Occipital lobe (tissue), 2 donors: ENCODE data around the gene PCDHA7. TPM values are rescaled to one million over a fixed set of nuclear protein-coding genes. Genes with fewer than 3 reads are reported as not detected.
"Not testable (repeated sequence)": the region's sequence is repeated elsewhere in the genome, so short reads cannot be mapped to it uniquely, and the experiment has no call there.

Source experiments
- DNase-seq: peaks from one replicate; lab custom pipeline; 2025; lab: John Stamatoyannopoulos, UW
- total RNA-seq: library from RNA; depleted of rRNA; stranded (reverse); fragments of >200 nt; gene quantifications from one replicate; pipeline ENCODE4 v1.2.3, GENCODE V29; 2014

PCDHA7 gene
- total RNA-seq, 1 donor from 2014 or later, result 18.1 TPM

DNA sequence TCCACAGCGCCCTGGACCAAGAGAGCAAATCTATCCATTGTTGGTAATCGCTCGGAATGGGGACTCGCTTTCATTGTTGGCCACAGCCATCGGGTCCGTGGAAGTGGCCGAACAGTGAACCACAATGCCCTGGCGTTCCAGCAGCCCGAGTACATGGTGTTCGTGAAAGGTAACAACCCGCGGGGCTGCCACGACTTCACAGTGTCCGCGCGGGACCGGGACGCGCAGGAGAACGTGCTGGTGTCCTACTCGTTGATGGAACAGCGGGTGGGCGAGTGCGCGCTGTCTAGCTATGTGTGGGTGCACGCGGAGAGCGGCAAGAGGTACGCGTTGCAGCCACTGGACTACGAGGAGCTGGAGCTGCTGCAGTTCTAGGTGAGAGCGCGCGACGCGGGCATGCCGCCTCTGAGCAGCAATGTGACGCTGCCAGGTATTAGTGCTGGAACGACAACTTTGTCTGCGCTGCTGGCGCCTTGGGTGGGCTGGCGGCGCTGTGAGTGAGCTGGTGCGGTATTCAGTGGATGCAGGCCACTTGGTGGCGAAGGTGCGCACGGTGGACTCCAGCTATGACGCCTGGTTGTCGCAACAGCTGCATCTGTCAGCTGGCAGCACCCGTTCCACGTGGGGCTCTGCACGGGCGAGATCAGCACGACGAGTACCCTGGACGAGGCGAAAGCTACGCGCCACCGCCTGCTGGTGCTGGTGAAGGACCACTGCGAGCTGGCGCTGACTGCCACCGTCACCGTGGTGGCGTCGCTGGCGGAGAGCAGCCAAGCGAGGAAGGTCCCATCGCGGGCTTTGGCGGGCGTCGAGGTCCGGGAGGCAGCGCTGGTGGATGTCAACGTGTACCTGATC lies 28.6 kb downstream of the PCDHA7 start:
- DNase-seq, result no peak

DNA sequence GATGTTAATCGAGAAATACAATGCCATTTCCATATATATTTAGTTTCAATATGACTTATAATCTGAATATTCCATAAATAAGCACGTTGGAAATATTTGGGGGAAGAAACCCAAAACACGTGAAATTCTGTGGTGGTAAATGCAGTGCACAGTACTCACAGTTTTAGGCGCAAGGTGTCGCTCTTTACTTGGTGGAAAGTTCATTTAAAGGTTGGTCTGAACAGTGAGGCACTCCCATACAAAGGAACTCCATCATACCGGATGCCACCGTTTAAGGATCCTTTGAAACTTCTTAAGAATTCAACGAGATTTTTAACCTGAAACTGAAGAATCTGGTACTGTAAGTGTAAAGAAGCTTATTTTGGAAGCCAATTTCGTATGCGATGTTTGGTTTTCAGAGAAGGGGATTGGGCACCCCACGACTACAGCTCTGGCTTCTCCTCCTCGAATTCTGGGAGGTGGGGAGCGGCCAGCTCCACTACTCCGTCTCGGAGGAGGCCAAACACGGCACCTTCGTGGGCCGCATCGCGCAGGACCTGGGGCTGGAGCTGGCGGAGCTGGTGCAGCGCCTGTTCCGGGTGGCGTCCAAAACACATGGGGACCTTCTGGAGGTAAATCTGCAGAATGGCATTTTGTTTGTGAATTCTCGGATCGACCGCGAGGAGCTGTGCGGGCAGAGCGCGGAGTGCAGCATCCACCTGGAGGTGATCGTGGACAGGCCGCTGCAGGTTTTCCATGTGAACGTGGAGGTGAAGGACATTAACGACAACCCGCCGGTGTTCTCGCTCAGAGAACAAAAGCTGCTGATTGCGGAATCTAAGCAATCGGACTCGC lies 34.9 kb downstream of the PCDHA7 start, which contains the start of gene PCDHA11:
TSS of gene PCDHA11 (plus strand) at position 237 of the 834 bp plus-strand sequence. CDS start at position 384, 147 bp downstream.
- DNase-seq, result no peak

DNA sequence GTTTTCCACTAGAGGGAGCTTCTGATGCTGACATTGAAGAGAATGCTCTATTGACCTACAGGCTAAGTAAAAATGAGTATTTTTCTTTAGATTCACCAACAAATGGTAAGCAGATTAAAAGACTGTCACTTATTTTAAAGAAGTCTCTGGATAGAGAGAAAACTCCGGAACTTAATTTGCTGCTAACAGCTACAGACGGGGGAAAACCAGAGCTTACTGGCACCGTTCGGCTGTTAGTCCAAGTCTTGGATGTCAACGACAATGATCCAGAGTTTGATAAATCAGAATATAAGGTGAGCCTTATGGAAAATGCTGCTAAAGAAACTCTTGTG lies 35.5 kb downstream of the PCDHA7 start:
- no peak for DNase-seq

DNA sequence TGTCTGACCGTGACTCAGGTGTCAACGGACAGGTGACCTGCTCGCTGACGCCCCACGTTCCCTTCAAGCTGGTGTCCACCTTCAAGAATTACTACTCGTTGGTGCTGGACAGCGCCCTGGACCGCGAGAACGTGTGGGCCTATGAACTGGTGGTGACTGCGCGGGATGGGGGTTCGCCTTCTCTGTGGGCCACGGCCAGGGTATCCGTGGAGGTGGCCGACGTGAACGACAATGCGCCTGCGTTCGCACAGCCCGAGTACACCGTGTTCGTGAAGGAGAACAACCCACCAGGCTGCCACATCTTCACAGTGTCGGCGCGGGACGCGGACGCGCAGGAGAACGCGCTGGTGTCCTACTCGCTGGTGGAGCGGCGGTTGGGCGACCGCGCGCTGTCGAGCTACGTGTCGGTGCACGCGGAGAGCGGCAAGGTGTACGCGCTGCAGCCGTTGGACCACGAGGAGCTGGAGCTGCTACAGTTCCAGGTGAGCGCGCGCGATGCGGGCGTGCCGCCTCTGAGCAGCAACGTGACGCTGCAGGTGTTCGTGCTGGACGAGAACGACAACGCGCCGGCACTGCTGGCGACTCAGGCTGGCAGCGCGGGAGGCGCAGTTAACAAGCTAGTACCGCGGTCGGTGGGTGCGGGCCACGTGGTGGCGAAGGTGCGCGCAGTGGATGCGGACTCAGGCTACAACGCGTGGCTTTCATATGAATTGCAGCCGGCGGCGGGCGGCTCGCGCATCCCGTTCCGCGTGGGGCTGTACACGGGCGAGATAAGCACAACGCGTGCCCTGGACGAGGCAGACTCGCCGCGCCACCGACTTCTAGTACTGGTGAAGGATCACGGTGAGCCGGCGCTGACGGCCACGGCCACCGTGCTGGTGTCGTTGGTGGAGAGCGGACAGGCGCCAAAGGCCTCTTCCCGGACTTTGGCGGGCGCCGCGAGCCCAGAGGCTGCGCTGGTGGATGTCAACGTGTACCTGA lies 36.4 kb downstream of the PCDHA7 start:
- DNase-seq, result no peak

DNA sequence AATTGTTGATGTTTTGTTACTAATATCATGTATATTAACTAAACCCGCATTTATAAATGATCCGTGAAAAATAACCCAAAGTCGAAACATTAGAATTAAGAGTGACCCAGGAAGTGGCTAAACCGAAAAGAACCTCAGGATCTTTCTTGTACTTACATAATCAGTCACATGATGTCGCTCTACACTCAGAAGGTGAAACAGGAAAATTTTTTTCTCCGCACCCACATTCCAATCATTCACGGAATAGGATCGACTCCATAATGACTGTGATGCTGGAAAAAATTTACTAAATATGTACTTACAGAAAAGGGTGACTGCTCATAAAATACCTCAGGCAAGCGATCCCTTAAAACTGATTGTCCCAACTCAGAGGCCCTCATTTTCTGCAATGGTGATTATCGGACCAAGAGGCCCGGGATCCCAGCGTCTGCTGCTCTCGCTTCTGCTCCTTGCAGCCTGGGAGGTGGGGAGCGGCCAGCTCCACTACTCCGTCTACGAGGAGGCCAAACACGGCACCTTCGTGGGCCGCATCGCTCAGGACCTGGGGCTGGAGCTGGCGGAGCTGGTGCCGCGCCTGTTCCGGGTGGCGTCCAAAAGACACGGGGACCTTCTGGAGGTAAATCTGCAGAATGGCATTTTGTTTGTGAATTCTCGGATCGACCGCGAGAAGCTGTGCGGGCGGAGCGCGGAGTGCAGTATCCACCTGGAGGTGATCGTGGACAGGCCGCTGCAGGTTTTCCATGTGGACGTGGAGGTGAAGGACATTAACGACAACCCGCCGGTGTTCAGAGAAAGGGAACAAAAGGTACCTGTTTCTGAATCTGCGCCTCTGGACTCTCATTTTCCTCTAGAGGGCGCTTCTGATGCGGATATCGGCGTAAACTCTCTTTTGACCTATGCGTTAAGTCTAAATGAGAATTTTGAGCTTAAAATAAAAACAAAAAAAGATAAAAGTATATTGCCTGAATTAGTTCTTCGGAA lies 41.3 kb downstream of the PCDHA7 start, which contains the start of gene PCDHA12:
TSS of gene PCDHA12 (plus strand) at position 224 of the 981 bp plus-strand sequence. CDS start at position 389, 165 bp downstream.
- no peak for DNase-seq

DNA sequence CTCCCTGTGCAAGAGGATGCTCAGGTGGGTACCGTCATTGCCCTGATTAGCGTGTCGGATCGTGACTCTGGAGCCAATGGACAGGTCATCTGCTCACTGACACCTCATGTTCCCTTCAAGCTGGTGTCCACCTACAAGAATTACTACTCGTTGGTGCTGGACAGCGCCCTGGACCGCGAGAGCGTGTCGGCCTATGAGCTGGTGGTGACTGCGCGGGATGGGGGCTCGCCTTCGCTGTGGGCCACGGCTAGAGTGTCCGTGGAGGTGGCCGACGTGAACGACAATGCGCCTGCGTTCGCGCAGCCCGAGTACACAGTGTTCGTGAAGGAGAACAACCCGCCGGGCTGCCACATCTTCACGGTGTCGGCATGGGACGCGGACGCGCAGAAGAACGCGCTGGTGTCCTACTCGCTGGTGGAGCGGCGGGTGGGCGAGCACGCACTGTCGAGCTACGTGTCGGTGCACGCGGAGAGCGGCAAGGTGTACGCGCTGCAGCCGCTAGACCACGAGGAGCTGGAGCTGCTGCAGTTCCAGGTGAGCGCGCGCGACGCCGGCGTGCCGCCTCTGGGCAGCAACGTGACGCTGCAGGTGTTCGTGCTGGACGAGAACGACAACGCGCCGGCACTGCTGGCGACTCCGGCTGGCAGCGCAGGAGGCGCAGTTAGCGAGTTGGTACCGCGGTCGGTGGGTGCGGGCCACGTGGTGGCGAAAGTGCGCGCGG lies 42.6 kb downstream of the PCDHA7 start:
- DNase-seq, result not testable (repeated sequence)

DNA sequence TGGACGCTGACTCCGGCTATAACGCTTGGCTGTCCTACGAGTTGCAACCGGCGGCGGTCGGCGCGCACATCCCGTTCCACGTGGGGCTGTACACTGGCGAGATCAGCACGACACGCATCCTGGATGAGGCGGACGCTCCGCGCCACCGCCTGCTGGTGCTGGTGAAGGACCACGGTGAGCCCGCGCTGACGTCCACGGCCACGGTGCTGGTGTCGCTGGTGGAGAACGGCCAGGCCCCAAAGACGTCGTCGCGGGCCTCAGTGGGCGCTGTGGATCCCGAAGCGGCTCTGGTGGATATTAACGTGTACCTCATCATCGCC lies 43.2 kb downstream of the PCDHA7 start:
- no peak for DNase-seq

DNA sequence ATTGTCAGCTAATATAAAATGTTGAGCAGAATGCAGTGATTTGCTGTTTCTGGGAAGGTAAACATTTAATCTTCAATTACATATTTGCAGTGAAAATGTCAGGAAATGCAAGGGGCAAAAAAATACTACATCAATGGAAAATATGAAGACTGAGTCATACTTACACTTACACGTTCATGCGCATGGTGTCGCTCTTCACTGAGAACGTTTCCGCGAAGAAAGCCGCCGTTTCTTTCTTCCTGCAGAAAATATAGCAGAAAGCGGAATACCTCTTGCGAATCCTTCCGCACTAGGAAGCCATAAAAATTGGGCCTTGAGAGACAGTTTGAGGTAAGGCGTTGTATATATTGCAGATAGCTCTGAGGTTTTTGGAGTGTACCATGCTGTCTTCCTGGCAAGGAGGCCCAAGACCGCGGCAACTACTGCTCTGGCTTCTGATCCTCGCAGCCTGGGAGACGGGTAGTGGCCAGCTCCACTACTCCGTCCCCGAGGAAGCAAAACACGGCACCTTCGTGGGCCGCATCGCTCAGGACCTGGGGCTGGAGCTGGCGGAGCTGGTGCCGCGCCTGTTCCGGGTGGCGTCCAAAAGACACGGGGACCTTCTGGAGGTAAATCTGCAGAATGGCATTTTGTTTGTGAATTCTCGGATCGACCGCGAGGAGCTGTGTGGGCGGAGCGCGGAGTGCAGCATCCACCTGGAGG lies 48.0 kb downstream of the PCDHA7 start, which contains the start of gene PCDHA13:
TSS of gene PCDHA13 (plus strand) at position 236 of the 702 bp plus-strand sequence. CDS start at position 381, 145 bp downstream.
- DNase-seq, result no peak

DNA sequence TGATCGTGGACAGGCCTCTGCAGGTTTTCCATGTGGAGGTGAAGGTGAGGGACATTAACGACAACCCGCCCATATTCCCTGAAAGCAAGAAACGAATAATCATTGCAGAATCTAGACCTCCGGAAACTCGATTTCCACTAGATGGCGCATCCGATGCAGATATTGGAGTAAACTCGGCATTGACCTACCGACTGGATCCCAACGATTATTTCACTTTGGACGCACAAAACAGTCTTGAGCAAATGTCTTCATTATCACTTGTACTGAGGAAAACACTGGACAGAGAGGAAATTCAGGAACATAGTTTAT lies 48.5 kb downstream of the PCDHA7 start:
- DNase-seq, result no peak

DNA sequence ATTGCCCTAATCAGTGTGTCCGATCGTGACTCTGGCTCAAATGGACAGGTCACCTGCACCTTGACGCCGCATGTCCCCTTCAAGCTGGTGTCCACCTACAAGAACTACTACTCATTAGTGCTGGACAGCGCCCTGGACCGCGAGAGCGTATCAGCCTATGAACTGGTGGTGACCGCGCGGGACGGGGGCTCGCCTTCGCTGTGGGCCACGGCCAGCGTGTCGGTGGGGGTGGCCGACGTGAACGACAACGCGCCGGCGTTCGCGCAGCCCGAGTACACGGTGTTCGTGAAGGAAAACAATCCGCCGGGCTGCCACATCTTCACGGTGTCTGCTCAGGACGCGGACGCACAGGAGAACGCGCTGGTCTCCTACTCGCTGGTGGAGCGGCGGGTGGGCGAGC lies 49.3 kb downstream of the PCDHA7 start:
- no peak for DNase-seq

DNA sequence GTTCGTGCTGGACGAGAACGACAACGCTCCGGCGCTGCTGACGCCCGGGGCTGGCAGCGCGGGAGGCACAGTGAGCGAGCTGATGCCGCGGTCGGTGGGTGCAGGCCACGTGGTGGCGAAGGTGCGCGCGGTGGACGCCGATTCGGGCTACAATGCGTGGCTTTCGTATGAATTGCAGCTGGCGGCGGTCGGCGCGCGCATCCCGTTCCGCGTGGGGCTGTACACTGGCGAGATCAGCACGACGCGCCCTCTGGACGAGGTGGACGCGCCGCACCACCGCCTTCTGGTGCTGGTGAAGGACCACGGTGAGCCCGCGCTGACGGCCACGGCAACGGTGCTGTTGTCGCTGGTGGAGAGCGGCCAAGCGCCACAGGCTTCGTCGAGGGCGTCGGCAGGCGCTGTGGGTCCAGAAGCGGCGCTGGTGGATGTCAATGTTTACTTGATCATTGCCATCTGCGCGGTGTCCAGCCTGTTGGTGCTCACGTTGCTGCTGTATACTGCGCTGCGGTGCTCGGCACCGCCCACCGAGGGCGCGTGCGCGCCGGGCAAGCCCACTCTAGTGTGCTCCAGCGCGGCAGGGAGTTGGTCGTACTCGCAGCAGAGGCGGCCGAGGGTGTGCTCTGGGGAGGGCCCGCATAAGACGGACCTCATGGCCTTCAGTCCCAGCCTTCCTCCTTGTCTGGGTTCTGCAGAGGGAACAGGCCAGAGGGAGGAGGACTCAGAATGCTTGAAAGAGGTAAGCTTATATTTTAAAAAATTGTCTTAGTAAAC lies 50.0 kb downstream of the PCDHA7 start:
- no peak for DNase-seq

Other genes with a start within 250 kb of the PCDHA7 start
- gene CD14, start 201.1 kb upstream of the PCDHA7 start, total RNA-seq, result 15.4 TPM
- gene TMCO6, start 194.8 kb upstream of the PCDHA7 start, total RNA-seq, result 7.5 TPM
- gene NDUFA2, start 186.6 kb upstream of the PCDHA7 start, total RNA-seq, result 27.8 TPM
- gene IK, start 186.4 kb upstream of the PCDHA7 start, total RNA-seq, result 55.7 TPM
- gene WDR55, start 169.4 kb upstream of the PCDHA7 start, total RNA-seq, result 14.2 TPM
- 0.31 TPM for gene DND1, start 160.7 kb upstream of the PCDHA7 start, total RNA-seq
- gene HARS1, start 142.9 kb upstream of the PCDHA7 start, total RNA-seq, result 70.7 TPM
- gene HARS2, start 142.8 kb upstream of the PCDHA7 start, total RNA-seq, result 31.0 TPM
- gene ZMAT2, start 133.8 kb upstream of the PCDHA7 start, total RNA-seq, result 47.1 TPM
- 6.6 TPM for gene PCDHA1, start 48.1 kb upstream of the PCDHA7 start, total RNA-seq
- 11.5 TPM for gene PCDHA2, start 39.4 kb upstream of the PCDHA7 start, total RNA-seq
- gene PCDHA3, start 33.2 kb upstream of the PCDHA7 start, total RNA-seq, result 21.2 TPM
- gene PCDHA4, start 27.2 kb upstream of the PCDHA7 start, total RNA-seq, result 18.6 TPM
- gene PCDHA5, start 12.7 kb upstream of the PCDHA7 start, total RNA-seq, result 13.1 TPM
- 24.8 TPM for gene PCDHA6, start 6.3 kb upstream of the PCDHA7 start, total RNA-seq
- 11.1 TPM for gene PCDHA8, start 6.9 kb downstream of the PCDHA7 start, total RNA-seq
- gene PCDHA9, start 14.1 kb downstream of the PCDHA7 start, total RNA-seq, result 18.6 TPM
- 20.3 TPM for gene PCDHA10, start 21.6 kb downstream of the PCDHA7 start, total RNA-seq
- gene PCDHA11, start 34.7 kb downstream of the PCDHA7 start, total RNA-seq, result 38.8 TPM
- gene PCDHA12, start 41.0 kb downstream of the PCDHA7 start, total RNA-seq, result 19.8 TPM
- gene PCDHA13, start 47.9 kb downstream of the PCDHA7 start, total RNA-seq, result 20.9 TPM
- 74.1 TPM for gene PCDHAC1, start 92.0 kb downstream of the PCDHA7 start, total RNA-seq
- 33.5 TPM for gene PCDHAC2, start 132.2 kb downstream of the PCDHA7 start, total RNA-seq
- gene PCDHB1, start 217.1 kb downstream of the PCDHA7 start, total RNA-seq, result 0.31 TPM